Body of pancreas (tissue), 4 donors: ENCODE results near the gene ARIH1.

ENCODE experiments used
- CTCF ChIP-seq, 7 experiments: fragments of 450-650 bp in 4 of 7; fragments of 200-600 bp in 3 of 7; sonication (generic) in 3 of 7; IDR thresholded peaks; one replicate each; pipeline ENCODE4 v1.5.1; 2016 to 2019; ENCODE audit warnings: antibody characterized with exemption in 7 of 7
- POLR2A ChIP-seq, 3 donors: fragments of 450-650 bp; IDR thresholded peaks; one replicate each; pipeline ENCODE4 v1.6.1; 2016; ENCODE audit warnings: antibody characterized with exemption in 3 of 3, mild to moderate bottlenecking in 2 of 3

- no peak for TF ChIP-seq CTCF (IDR thresholded peaks at IDR 0.05)
- no peak for TF ChIP-seq POLR2A (IDR thresholded peaks at IDR 0.05)
Measured at GRCh38 chr15:72456684-72457083, 17.4 kb upstream of the ARIH1 start.
